Upper lobe of left lung (tissue), 6 donors: ENCODE data around the gene ATP6V0C. TPM values are rescaled to one million over a fixed set of nuclear protein-coding genes. Genes with fewer than 3 reads are reported as not detected.
"Not testable (repeated sequence)": the region's sequence is repeated elsewhere in the genome, so short reads cannot be mapped to it uniquely, and the experiment has no call there.

Source experiments
- ATAC-seq, 2 donors: fragments of 200-7000 bp; cut with Tn5 transposase; one replicate each; pipeline ENCODE4 v1.9.1; 2022; ENCODE audit warnings: mild to moderate bottlenecking in 2 of 2, moderate library complexity in 2 of 2; ENCODE audit not compliant: low FRiP score in 2 of 2
- DNase-seq, 2 donors: peaks; one replicate each; pipeline ENCODE4 v3.0.0-alpha.2; 2019 to 2020
- H3K27ac ChIP-seq, 4 donors: fragments of 200-600 bp; sonication (generic); one replicate each; pipeline ENCODE4 v1.5.1; 2016 to 2019
- H3K27me3 ChIP-seq, 4 donors: fragments of 200-600 bp; sonication (generic); one replicate each; pipeline ENCODE4 v1.5.1; 2017 to 2019
- H3K36me3 ChIP-seq, 4 donors: fragments of 200-600 bp; sonication (generic); one replicate each; pipeline ENCODE4 v1.5.1; 2016 to 2019
- H3K4me1 ChIP-seq, 4 donors: fragments of 200-600 bp; sonication (generic); one replicate each; pipeline ENCODE4 v1.5.1; 2018 to 2019
- H3K4me3 ChIP-seq, 4 donors: fragments of 200-600 bp; sonication (generic); one replicate each; pipeline ENCODE4 v1.5.1; 2017 to 2019; ENCODE audit warnings: mild to moderate bottlenecking in 2 of 4, moderate library complexity in 1 of 4
- H3K9me3 ChIP-seq, 4 donors: fragments of 200-600 bp; sonication (generic); one replicate each; pipeline ENCODE4 v1.5.1; 2018 to 2019
- WGBS, 2 donors: methylation state at CpG; one replicate each; pipeline ENCODE4 v1.1.5; 2017 to 2018; 5-methylcytosine and 5-hydroxymethylcytosine counted together
- small RNA-seq, 4 donors: library from RNA; depleted of rRNA; stranded (forward); fragments of <200 nt; gene quantifications; one replicate each; pipeline ENCODE3, GENCODE V24; 2016
- total RNA-seq, 6 donors: library from RNA; depleted of rRNA in 4 of 6; stranded (reverse); fragments of >200 nt in 4 of 6; gene quantifications; one replicate each; pipeline versions ENCODE4 v1.1.0 to v1.2.1, GENCODE V29; 2016 to 2021
- TF ChIP-seq, protein P1 (sequence below), 6 experiments: fragments of 450-650 bp in 4 of 6; fragments of 200-600 bp in 2 of 6; sonication (generic) in 2 of 6; IDR thresholded peaks; one replicate each; pipeline ENCODE4 v1.5.1; 2016 to 2019; ENCODE audit warnings: antibody characterized with exemption in 6 of 6
- donor health status: DM: no; HTN: no; CAD: no; lungs with moderate emphysema.
- donor health status: DM: no; HTN: yes; CAD: no; lungs with severe emphysema.

ATP6V0C gene
- total RNA-seq, 6 donors from 2014 or later, result 84.9 to 332 (median 164) TPM

DNA sequence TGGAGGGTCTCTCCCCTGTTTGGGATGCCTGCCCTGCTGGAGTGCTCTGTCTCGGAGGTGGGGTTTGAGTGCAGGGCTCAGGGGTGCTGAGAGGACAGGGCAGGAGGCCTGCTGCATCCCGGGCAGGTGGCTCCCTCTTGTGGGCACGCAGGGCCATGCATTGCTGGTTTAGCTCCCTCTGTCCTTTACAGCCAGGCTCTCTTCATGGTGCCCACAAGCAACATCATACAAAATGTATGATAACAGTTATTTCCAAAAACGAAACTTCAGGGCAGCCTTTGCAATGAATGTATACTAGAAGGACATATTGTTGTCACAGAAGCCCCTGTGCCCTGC is 47.0 kb downstream of the ATP6V0C start:
- not testable (repeated sequence) for H3K4me1 ChIP-seq, H3K27me3 ChIP-seq, H3K9me3 ChIP-seq, H3K4me3 ChIP-seq, H3K27ac ChIP-seq, H3K36me3 ChIP-seq
- WGBS, 2 donors, result 0% methylated on average over 1 of the region's 4 CpGs; no CpG with 5 or more reads in 1 of the 2 donors
- peak; percentile 79 to 83 for DNase-seq
- TF ChIP-seq, protein P1, sequence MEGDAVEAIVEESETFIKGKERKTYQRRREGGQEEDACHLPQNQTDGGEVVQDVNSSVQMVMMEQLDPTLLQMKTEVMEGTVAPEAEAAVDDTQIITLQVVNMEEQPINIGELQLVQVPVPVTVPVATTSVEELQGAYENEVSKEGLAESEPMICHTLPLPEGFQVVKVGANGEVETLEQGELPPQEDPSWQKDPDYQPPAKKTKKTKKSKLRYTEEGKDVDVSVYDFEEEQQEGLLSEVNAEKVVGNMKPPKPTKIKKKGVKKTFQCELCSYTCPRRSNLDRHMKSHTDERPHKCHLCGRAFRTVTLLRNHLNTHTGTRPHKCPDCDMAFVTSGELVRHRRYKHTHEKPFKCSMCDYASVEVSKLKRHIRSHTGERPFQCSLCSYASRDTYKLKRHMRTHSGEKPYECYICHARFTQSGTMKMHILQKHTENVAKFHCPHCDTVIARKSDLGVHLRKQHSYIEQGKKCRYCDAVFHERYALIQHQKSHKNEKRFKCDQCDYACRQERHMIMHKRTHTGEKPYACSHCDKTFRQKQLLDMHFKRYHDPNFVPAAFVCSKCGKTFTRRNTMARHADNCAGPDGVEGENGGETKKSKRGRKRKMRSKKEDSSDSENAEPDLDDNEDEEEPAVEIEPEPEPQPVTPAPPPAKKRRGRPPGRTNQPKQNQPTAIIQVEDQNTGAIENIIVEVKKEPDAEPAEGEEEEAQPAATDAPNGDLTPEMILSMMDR (IDR thresholded peaks at IDR 0.05), result peak in 2 of 6 experiments; percentile 29 to 33
- peak; percentile 86 to 92 for ATAC-seq

DNA sequence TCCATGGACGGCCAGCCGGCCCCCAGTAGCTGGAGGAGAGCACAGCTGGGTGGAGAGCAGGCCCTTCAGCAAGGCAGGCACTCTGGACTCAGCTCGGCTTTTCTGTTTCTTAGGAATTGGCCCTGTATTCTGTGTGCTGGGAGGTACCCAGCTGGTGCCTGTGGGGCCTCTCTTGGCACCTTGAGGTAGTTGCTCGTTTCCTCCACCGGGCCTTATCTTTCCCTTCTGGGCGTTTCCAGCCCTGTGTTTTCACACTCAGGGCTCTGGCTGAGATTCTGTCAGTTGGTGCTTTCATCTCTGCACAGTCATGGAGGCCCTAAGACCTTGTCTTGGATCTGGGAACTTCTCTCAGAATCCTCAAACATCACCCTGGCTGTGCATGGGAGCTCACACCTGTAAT is 53.8 kb downstream of the ATP6V0C start:
- not testable (repeated sequence) for ATAC-seq, H3K9me3 ChIP-seq
- WGBS, 2 donors, result no CpG with 5 or more reads among the region's 6 CpGs

DNA sequence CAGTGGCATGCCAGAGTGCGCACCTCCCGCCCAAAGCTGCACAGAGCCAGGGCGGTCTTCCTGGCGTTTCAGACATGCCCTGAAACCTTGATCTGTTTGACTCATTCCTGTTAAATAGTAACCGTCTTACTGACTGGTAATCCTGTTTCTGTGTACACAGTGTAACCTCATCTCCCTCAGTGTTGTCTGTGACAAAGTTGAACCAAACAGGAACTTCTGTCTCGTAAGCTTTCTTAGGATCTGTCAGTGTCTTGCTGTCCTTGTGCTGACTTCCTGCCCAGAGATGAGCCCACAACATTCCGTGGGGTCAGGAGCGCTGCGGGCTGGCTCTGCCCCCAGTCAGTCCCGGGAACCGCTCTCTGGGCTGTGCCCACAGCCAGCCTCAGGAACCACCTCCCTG is 54.8 kb downstream of the ATP6V0C start:
- peak in 1 of 2 donors; percentile 53 for ATAC-seq

More for the DNA sequence above, 53.8 kb downstream of the ATP6V0C start:
- not testable (repeated sequence) for H3K36me3 ChIP-seq, H3K4me1 ChIP-seq, H3K4me3 ChIP-seq, DNase-seq, H3K27me3 ChIP-seq, H3K27ac ChIP-seq

More for the DNA sequence above, 54.8 kb downstream of the ATP6V0C start:
- not testable (repeated sequence) for H3K4me1 ChIP-seq, H3K36me3 ChIP-seq, H3K27me3 ChIP-seq, H3K4me3 ChIP-seq, DNase-seq, H3K27ac ChIP-seq, H3K9me3 ChIP-seq
- no CpG with 5 or more reads among the region's 11 CpGs for WGBS, 2 donors

Small RNA genes within 50 kb of the gene (small RNA-seq; reads per million reads assigned to genes)
- 0 reads per million in 4 donors for gene AC093525.1
- 0 to 0.14 (median 0.03) reads per million in 4 donors for gene MIR3178
- 0 reads per million in 4 donors for gene MIR6768

Other genes with a start within 250 kb of the ATP6V0C start
- 100 to 1,000 TPM in 5 of 6 donors, 10 to 100 TPM in 1; 92.2 to 142 (median 114) TPM for gene RNPS1, start 245.8 kb upstream of the ATP6V0C start, total RNA-seq
- gene ABCA3, start 173.2 kb upstream of the ATP6V0C start, total RNA-seq, result 100 to 1,000 TPM; 337 to 619 (median 455) TPM
- gene CCNF, start 84.5 kb upstream of the ATP6V0C start, total RNA-seq, result 1 to 10 TPM; 2.7 to 5.2 (median 3.9) TPM
- gene TEDC2, start 53.8 kb upstream of the ATP6V0C start, total RNA-seq, result 1 to 10 TPM in 4 of 6 donors, under 1 TPM in 1, not detected in 1; 0.61 to 2.7 (median 1.7) TPM
- gene NTN3, start 42.7 kb upstream of the ATP6V0C start, total RNA-seq, result not detected
- 10 to 100 TPM; 25.9 to 49.6 (median 37.2) TPM for gene TBC1D24, start 38.8 kb upstream of the ATP6V0C start, total RNA-seq
- 100 to 1,000 TPM in 1 of 6 donors, 10 to 100 TPM in 5; 33.0 to 126 (median 68.4) TPM for gene AMDHD2, start 6.4 kb downstream of the ATP6V0C start, total RNA-seq
- 10 to 100 TPM in 2 of 6 donors, 1 to 10 TPM in 3, under 1 TPM in 1; 0.91 to 17.0 (median 5.4) TPM for gene CEMP1, start 17.5 kb downstream of the ATP6V0C start, total RNA-seq
- 10 to 100 TPM; 39.4 to 83.1 (median 67.2) TPM for gene PDPK1, start 24.1 kb downstream of the ATP6V0C start, total RNA-seq
- 10 to 100 TPM; 25.7 to 45.5 (median 33.0) TPM for gene KCTD5, start 168.6 kb downstream of the ATP6V0C start, total RNA-seq
- gene PRSS27, start 206.3 kb downstream of the ATP6V0C start, total RNA-seq, result 1 to 10 TPM in 5 of 6 donors, under 1 TPM in 1; 0.91 to 8.1 (median 1.8) TPM
- gene SRRM2, start 238.7 kb downstream of the ATP6V0C start, total RNA-seq, result 1,000 to 10,000 TPM in 2 of 6 donors, 100 to 1,000 TPM in 4; 317 to 3,815 (median 582) TPM